ENCODE data around the gene OXGR1.

The OXGR1 gene

DNA sequence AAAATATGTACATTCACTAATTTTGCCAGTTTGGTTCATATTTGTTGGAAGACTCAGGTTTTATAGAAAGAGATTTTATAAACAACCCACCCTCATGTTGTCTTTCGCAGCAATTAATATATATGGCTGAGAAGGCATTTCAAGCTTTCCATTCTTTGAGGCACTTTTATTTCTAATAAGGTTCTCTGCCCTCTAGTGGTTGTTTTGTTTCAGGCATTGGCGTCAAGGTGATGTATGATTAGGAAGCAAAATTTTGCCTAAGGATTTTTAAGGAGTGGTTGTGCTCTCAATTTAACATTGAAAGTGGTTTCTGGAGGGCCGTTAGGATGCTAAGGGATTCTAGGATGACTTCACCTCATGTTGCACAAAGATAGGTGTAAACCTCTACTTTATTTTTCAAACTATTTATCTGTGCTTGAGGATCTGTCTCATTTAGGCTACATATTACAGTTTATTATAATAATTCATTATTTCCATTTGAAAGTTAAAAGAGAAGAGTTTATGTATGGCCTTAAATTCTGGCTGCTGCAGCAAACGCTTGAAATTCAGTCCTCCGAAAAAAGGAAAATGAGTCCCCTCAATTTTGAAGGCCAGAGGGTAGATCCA is 35.9 kb downstream of the OXGR1 start:
- Histone ChIP-seq H3K4me1 (ENCODE audit: control insufficient read depth, insufficient read depth, low read length) (no peaks in the 10 kb centered on the region), H3K9me3 (ENCODE audit: control insufficient read depth, insufficient read depth, low read length) (no peaks in the 10 kb centered on the region), H3K4me3 (ENCODE audit: low read depth, low read length) (no peak overlapping the region), H3K27me3 (ENCODE audit: control insufficient read depth, insufficient read depth, low read length) (no peaks in the 10 kb centered on the region), H3K36me3 (ENCODE audit: control insufficient read depth, insufficient read depth, low read length) (no peaks in the 10 kb centered on the region), H3K27ac (ENCODE audit: low read depth, low read length) (no peak overlapping the region), H3K9ac (ENCODE audit: low read depth, low read length) (no peak overlapping the region)

- H3K36me3 ChIP-seq (ENCODE audit: control insufficient read depth, insufficient read depth, low read length) = no peaks in the 10 kb centered on the region
These were observed 41.7 kb downstream of the OXGR1 start for GRCh38 chr13:96952595-96952994.

GRCh38 chr13:96948127-96948526 is 46.1 kb downstream of the OXGR1 start:
- H3K4me1 ChIP-seq (ENCODE audit: control insufficient read depth, insufficient read depth, low read length) = no peaks in the 10 kb centered on the region
- H3K9me3 ChIP-seq (ENCODE audit: control insufficient read depth, insufficient read depth, low read length) = no peaks in the 10 kb centered on the region
- H3K27me3 ChIP-seq (ENCODE audit: control insufficient read depth, insufficient read depth, low read length) = no peaks in the 10 kb centered on the region
- no peak overlapping the region for H3K27ac ChIP-seq (ENCODE audit: low read depth, low read length)
- no peak overlapping the region for H3K4me3 ChIP-seq (ENCODE audit: low read depth, low read length)
- no peak overlapping the region for H3K9ac ChIP-seq (ENCODE audit: low read depth, low read length)
- no peaks in the 10 kb centered on the region for H3K36me3 ChIP-seq (ENCODE audit: control insufficient read depth, insufficient read depth, low read length)

More at GRCh38 chr13:96952595-96952994, 41.7 kb downstream of the OXGR1 start:
- Histone ChIP-seq H3K9me3 (ENCODE audit: control insufficient read depth, insufficient read depth, low read length) (no peaks in the 10 kb centered on the region), H3K27ac (ENCODE audit: low read depth, low read length) (no peak overlapping the region), H3K4me3 (ENCODE audit: low read depth, low read length) (no peak overlapping the region), H3K4me1 (ENCODE audit: control insufficient read depth, insufficient read depth, low read length) (no peaks in the 10 kb centered on the region), H3K27me3 (ENCODE audit: control insufficient read depth, insufficient read depth, low read length) (no peaks in the 10 kb centered on the region), H3K9ac (ENCODE audit: low read depth, low read length) (no peak overlapping the region)

DNA sequence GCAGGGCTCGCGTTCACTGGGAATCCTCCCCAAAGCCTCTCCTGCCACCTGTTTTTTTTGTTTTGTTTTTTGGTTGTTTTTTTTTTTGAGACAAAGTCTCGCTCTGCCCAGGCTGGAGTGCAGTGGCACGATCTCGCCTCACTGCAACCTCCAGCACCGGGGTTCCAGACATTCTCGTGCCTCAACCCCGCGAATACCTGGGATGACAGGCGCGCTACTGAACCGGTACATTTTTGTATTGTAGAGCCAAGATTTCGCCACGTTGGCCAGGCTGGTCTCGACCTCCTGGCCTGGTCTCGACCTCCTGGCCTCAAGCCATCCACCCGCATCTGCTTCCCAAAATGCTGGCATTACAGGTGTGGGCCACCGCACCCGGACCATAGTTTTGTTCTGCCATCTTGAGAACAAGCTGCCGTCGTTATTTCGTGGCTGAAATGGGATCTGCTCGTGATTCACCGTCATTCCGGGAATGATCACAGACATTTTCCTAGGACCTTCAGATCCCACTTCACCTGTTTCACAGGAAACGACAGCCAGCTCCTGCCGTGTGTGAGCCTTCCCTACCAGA is 46.8 kb downstream of the OXGR1 start:
- Histone ChIP-seq H3K9me3 (ENCODE audit: control insufficient read depth, insufficient read depth, low read length) (no peaks in the 10 kb centered on the region), H3K4me1 (ENCODE audit: control insufficient read depth, insufficient read depth, low read length) (no peaks in the 10 kb centered on the region), H3K27ac (ENCODE audit: low read depth, low read length) (no peak overlapping the region), H3K4me3 (ENCODE audit: low read depth, low read length) (no peak overlapping the region), H3K36me3 (ENCODE audit: control insufficient read depth, insufficient read depth, low read length) (no peaks in the 10 kb centered on the region), H3K9ac (ENCODE audit: low read depth, low read length) (no peak overlapping the region), H3K27me3 (ENCODE audit: control insufficient read depth, insufficient read depth, low read length) (no peaks in the 10 kb centered on the region)

- no peaks in the 10 kb centered on the region for H3K36me3 ChIP-seq (ENCODE audit: control insufficient read depth, insufficient read depth, low read length)
- no peaks in the 10 kb centered on the region for H3K4me1 ChIP-seq (ENCODE audit: control insufficient read depth, insufficient read depth, low read length)
- no peaks in the 10 kb centered on the region for H3K9me3 ChIP-seq (ENCODE audit: control insufficient read depth, insufficient read depth, low read length)
These were observed 47.5 kb downstream of the OXGR1 start for GRCh38 chr13:96946709-96947311.

DNA sequence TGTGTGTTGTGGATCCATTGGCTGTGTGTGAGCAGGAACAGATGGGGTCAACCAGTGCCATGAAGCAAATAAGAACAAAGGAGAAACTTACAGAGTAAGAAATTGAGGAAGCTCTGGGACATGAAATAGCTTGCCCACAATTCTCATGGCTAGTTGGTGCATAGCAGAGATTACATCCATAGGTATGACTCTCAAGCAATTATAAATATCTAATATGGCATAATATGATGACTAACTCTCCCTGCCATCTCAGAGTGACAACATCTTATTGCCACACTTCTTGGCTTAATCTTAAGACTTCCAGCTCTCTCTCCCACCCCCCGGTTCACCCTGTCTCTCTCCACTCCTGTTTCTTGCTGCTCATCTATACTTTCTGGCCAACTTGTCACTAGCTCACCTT is 53.3 kb downstream of the OXGR1 start:
- Histone ChIP-seq H3K27me3 (ENCODE audit: control insufficient read depth, insufficient read depth, low read length) (no peaks in the 10 kb centered on the region), H3K9ac (ENCODE audit: low read depth, low read length) (no peak overlapping the region), H3K9me3 (ENCODE audit: control insufficient read depth, insufficient read depth, low read length) (no peaks in the 10 kb centered on the region), H3K27ac (ENCODE audit: low read depth, low read length) (no peak overlapping the region), H3K36me3 (ENCODE audit: control insufficient read depth, insufficient read depth, low read length) (no peaks in the 10 kb centered on the region), H3K4me1 (ENCODE audit: control insufficient read depth, insufficient read depth, low read length) (no peaks in the 10 kb centered on the region), H3K4me3 (ENCODE audit: low read depth, low read length) (no peak overlapping the region)

More at GRCh38 chr13:96946709-96947311, 47.5 kb downstream of the OXGR1 start:
- H3K4me3 ChIP-seq (ENCODE audit: low read depth, low read length) = no peak overlapping the region
- no peaks in the 10 kb centered on the region for H3K27me3 ChIP-seq (ENCODE audit: control insufficient read depth, insufficient read depth, low read length)
- H3K9ac ChIP-seq (ENCODE audit: low read depth, low read length) = no peak overlapping the region
- no peak overlapping the region for H3K27ac ChIP-seq (ENCODE audit: low read depth, low read length)

GRCh38 chr13:96935901-96936300 is 58.4 kb downstream of the OXGR1 start:
- Histone ChIP-seq H3K9ac (ENCODE audit: low read depth, low read length) (no peak overlapping the region), H3K4me3 (ENCODE audit: low read depth, low read length) (no peak overlapping the region), H3K36me3 (ENCODE audit: control insufficient read depth, insufficient read depth, low read length) (no peaks in the 10 kb centered on the region), H3K9me3 (ENCODE audit: control insufficient read depth, insufficient read depth, low read length) (no peaks in the 10 kb centered on the region), H3K4me1 (ENCODE audit: control insufficient read depth, insufficient read depth, low read length) (no peaks in the 10 kb centered on the region), H3K27ac (ENCODE audit: low read depth, low read length) (no peak overlapping the region), H3K27me3 (ENCODE audit: control insufficient read depth, insufficient read depth, low read length) (no peaks in the 10 kb centered on the region)

Measured in HUES48 (cell line).